Heart left ventricle (tissue), 16 donors: ENCODE results near the gene EIF4G1. TPM values are rescaled to one million over a fixed set of nuclear protein-coding genes. Genes with fewer than 3 reads are reported as not detected.
"Not testable (repeated sequence)": the region's sequence is repeated elsewhere in the genome, so short reads cannot be mapped to it uniquely, and the experiment has no call there.

Source experiments
- ATAC-seq, 4 donors: fragments of 200-7000 bp; cut with Tn5 transposase; one replicate each; pipeline ENCODE4 v1.9.1; 2020 to 2022; ENCODE audit warnings: moderate library complexity in 4 of 4, mild to moderate bottlenecking in 3 of 4, moderate number of reproducible peaks in 1 of 4
- DNase-seq, 5 donors: peaks; one replicate each; pipeline ENCODE4 v3.0.0-alpha.2; 2020
- H3K27ac ChIP-seq, 12 donors: fragments of 200-600 bp; sonication (generic) in 4 of 12; one replicate each; pipeline versions ENCODE4 v1.5.0 to v1.8.0; 2016 to 2022; ENCODE audit warnings: mild to moderate bottlenecking in 2 of 12
- H3K27me3 ChIP-seq, 9 donors: fragments of 200-600 bp; sonication (generic) in 2 of 9; one replicate each; pipeline versions ENCODE4 v1.5.1 to v1.8.0; 2016 to 2022; ENCODE audit warnings: mild to moderate bottlenecking in 3 of 9
- H3K36me3 ChIP-seq, 9 donors: fragments of 200-600 bp; sonication (generic) in 2 of 9; one replicate each; pipeline versions ENCODE4 v1.5.0 to v1.8.0; 2018 to 2022; ENCODE audit warnings: mild to moderate bottlenecking in 2 of 9
- H3K4me1 ChIP-seq, 12 donors: fragments of 200-600 bp; sonication (generic) in 4 of 12; one replicate each; pipeline versions ENCODE4 v1.5.0 to v1.8.0; 2016 to 2022; ENCODE audit warnings: mild to moderate bottlenecking in 3 of 12
- H3K4me3 ChIP-seq, 12 donors: fragments of 200-600 bp; sonication (generic) in 4 of 12; one replicate each; pipeline versions ENCODE4 v1.5.0 to v1.8.0; 2017 to 2022; ENCODE audit warnings: mild to moderate bottlenecking in 9 of 12, moderate library complexity in 4 of 12
- H3K9me3 ChIP-seq, 12 donors: fragments of 200-600 bp; sonication (generic) in 4 of 12; one replicate each; pipeline versions ENCODE4 v1.5.0 to v1.8.0; 2016 to 2022; ENCODE audit warnings: mild to moderate bottlenecking in 1 of 12
- CTCF ChIP-seq, 12 donors: fragments of 200-600 bp; sonication (generic) in 4 of 12; IDR thresholded peaks; one replicate each; pipeline versions ENCODE4 v1.5.0 to v1.8.0; 2018 to 2022; ENCODE audit warnings: antibody characterized with exemption in 12 of 12, mild to moderate bottlenecking in 5 of 12
- POLR2A ChIP-seq, 2 donors: fragments of 450-650 bp; IDR thresholded peaks; one replicate each; pipeline ENCODE4 v1.6.1; 2017; ENCODE audit warnings: antibody characterized with exemption in 2 of 2, mild to moderate bottlenecking in 2 of 2, moderate library complexity in 2 of 2
- WGBS, 4 donors: extraction: QIAGEN DNeasy Blood & Tissue Kit in 2 of 4; methylation state at CpG; one replicate each; pipeline versions ENCODE4 v1.1.5 to v1.1.7; 2013 to 2018; 5-methylcytosine and 5-hydroxymethylcytosine counted together
- intact Hi-C, 10 donors: fragments of 100-400 bp; cut with DNase I; formaldehyde crosslinking; loops; one replicate each; pipeline versions ENCODE4 v1.11.1 to v1.14.2; 2022
- polyA plus RNA-seq, 2 donors: library from polyadenylated mRNA; stranded (reverse); fragments of 200-250 nt; gene quantifications; one replicate each; pipeline ENCODE4 v1.2.3, GENCODE V29; 2013
- total RNA-seq, 9 donors: library from RNA; depleted of rRNA in 2 of 9; stranded (reverse); fragments of >200 nt in 2 of 9; fragmentation: NEBNext Ultra II Directional in 3 of 9; extraction: Animal tissue kit (Norgen Biotek cat#: 25700) in 3 of 9; gene quantifications; one replicate each; pipeline versions ENCODE4 v1.1.0 to v1.2.4, GENCODE V29; 2016 to 2023
- donor health status: ischemic (EF 13 %, LVEDD 7.1; RV severe dilation, severe dysfunction).
- donor health status: healthy with polysubstance abuse.
- donor health status: DM: no; HTN: yes; CAD: no.
- donor health status: DM: no; HTN: no; CAD: no.
- donor health status: ischemic (EF 25% LVEDD 6.9; RV normal size, moderate dysfunction).
- donor health status: ischemic (EF 25% LVEDD 5.7; RV mildly dilated, moderate dysfunction).
- donor health status: healthy.
- donor health status: DM: yes; HTN: yes; CAD: no.
- donor health status: ischemic (EF 35%, LVEDD 5.7; RV mildly dilated, moderate dysfunction).
- donor health status: nonischemic (EF 11% LVEDD 7.7; RV severe dilation, severe dysfunction).
- donor health status: DM: yes; HTN: yes; CAD: no.
- donor health status: PGD.
- donor health status: ischemic (EF 29% LVEDD 5.4; RV normal size, mild dysfunction).
- donor health status: nonischemic (EF 23%, LVEDD 6.1; RV moderate dilation, normal function).

EIF4G1 gene
- total and polyA plus RNA-seq, 11 donors, result 178 to 407 (median 229) TPM

- no peak for DNase-seq
Measured at GRCh38 chr3:184337981-184338380, 23.6 kb downstream of the EIF4G1 start.

GRCh38 chr3:184338511-184338945 lies 24.1 kb downstream of the EIF4G1 start:
- H3K27me3 ChIP-seq, result no peaks in the 10 kb centered on the region
- H3K27ac ChIP-seq, result peak overlapping the region; percentile 75 to 100 (median 96)
- 14 to 40% (median 21%) methylated on average over 10 to 37 of the region's 37 CpGs for WGBS, 4 donors
- peak; percentile 10 to 63 (median 48) for ATAC-seq
- H3K4me3 ChIP-seq, result peak overlapping the region in 11 of 12 donors; percentile 10 to 95 (median 81)
- H3K4me1 ChIP-seq, result peaks cover 11 to 48% (median 34%) of the 10 kb centered on the region in 12 donors
- DNase-seq, result peak; percentile 88 to 92 (median 91)
- TF ChIP-seq CTCF (IDR thresholded peaks at IDR 0.05) (peak in 8 of 12 donors; percentile 6 to 44 (median 26)), POLR2A (IDR thresholded peaks at IDR 0.05) (peak in 1 of 2 donors; percentile 44)
- intact Hi-C loops, result no loop called here
- no peaks in the 10 kb centered on the region for H3K9me3 ChIP-seq
- H3K36me3 ChIP-seq, result peaks cover 0 to 44% (median 40%) of the 10 kb centered on the region in 9 donors

More at GRCh38 chr3:184337981-184338380, 23.6 kb downstream of the EIF4G1 start:
- intact Hi-C loops, result loop anchor here in 4 of 10 donors (2.0 kb wide), 2 partner anchors 23 to 39 kb away; partner anchors contain the start of genes EIF4G1 (in 3 of the 4) and PSMD2 (in 1 of the 4)
- H3K36me3 ChIP-seq, result peaks cover 0 to 44% (median 40%) of the 10 kb centered on the region in 9 donors
- peak overlapping the region in 11 of 12 donors; percentile 10 to 95 (median 81) for H3K4me3 ChIP-seq
- no peaks in the 10 kb centered on the region for H3K9me3 ChIP-seq
- no peaks in the 10 kb centered on the region for H3K27me3 ChIP-seq
- WGBS, 4 donors, result 48 to 63% (median 55%) methylated on average over 7 of the region's 7 CpGs
- H3K27ac ChIP-seq, result peak overlapping the region; percentile 75 to 100 (median 96)
- TF ChIP-seq CTCF (IDR thresholded peaks at IDR 0.05), result no peak
- no peak for TF ChIP-seq POLR2A (IDR thresholded peaks at IDR 0.05)
- ATAC-seq, result no peak
- peaks cover 11 to 48% (median 34%) of the 10 kb centered on the region in 12 donors for H3K4me1 ChIP-seq

- intact Hi-C loops, result no loop called here
- TF ChIP-seq POLR2A (IDR thresholded peaks at IDR 0.05) (no peak), CTCF (IDR thresholded peaks at IDR 0.05) (no peak)
- Histone ChIP-seq H3K4me1 (peaks cover 11 to 48% (median 34%) of the 10 kb centered on the region in 12 donors), H3K27ac (peak overlapping the region; percentile 75 to 100 (median 96)), H3K9me3 (no peaks in the 10 kb centered on the region), H3K4me3 (peak overlapping the region in 11 of 12 donors; percentile 10 to 95 (median 81)), H3K27me3 (no peaks in the 10 kb centered on the region), H3K36me3 (peaks cover 0 to 44% (median 39%) of the 10 kb centered on the region in 9 donors)
- 34 to 54% (median 44%) methylated on average over 6 to 8 of the region's 8 CpGs for WGBS, 4 donors
- DNase-seq (no peak), ATAC-seq (no peak)
Measured at GRCh38 chr3:184339001-184339400, 24.6 kb downstream of the EIF4G1 start.

GRCh38 chr3:184339451-184340135 lies 25.2 kb downstream of the EIF4G1 start:
- intact Hi-C loops, H3K9me3 ChIP-seq, DNase-seq, H3K4me3 ChIP-seq, H3K27me3 ChIP-seq, ATAC-seq: not testable (repeated sequence)
- H3K36me3 ChIP-seq, result peaks cover 0 to 44% (median 38%) of the 10 kb centered on the region in 9 donors
- H3K27ac ChIP-seq, result peak overlapping the region in 2 of 12 donors; percentile 91 to 100
- H3K4me1 ChIP-seq, result peaks cover 11 to 48% (median 34%) of the 10 kb centered on the region in 12 donors
- 90 to 94% (median 92%) methylated on average over 19 of the region's 19 CpGs for WGBS, 4 donors
